ENCODE results near the gene EXOC4.

The EXOC4 gene

DNA sequence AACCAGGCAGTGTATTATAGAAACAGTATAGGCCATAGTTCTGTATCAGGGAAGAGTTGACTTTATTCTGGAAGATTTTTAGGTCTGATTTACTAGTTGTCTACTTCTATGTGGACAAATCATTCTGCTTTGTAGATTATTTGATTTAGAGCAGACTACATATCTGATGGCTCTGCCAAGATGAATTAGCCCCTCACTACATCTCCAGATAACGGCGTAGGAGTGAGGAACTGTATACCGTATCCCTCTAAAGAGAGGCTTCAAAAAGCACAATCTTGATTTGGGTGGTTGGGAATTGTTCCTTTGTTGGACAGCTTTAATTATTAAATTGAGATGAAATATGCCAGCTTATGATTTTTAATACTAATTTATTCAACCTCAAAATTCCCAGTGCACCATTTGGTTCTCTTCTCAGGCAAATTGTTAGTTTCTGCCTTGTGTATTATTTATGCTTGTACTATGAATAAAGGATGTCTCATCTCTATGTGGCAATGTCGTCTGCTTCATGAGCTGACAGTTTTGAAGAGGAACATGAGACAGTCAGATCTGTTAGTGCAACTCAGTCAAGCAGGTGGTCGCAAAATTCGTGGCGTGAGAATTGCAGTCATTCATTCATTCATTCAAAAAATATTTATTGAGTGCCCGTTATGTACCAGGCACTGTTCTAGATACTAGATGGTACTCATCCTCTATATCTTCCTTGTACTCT is 422.8 kb downstream of the EXOC4 start:
- H3K9me3 ChIP-seq (ENCODE audit: low read length): no peaks in the 10 kb centered on the region
- no peaks in the 10 kb centered on the region for H3K9me2 ChIP-seq (ENCODE audit: low read depth, low read length)
- no peak overlapping the region for H3K27ac ChIP-seq (ENCODE audit: low read depth, low read length, poor library complexity, severe bottlenecking)
- no peak overlapping the region for H3K4me2 ChIP-seq (ENCODE audit: low read length)
- H3K4me3 ChIP-seq (ENCODE audit: low read depth, low read length, poor library complexity, severe bottlenecking): no peak overlapping the region
- no peaks in the 10 kb centered on the region for H3K27me3 ChIP-seq (ENCODE audit: insufficient read depth, low read length)
- TF ChIP-seq, protein P1, sequence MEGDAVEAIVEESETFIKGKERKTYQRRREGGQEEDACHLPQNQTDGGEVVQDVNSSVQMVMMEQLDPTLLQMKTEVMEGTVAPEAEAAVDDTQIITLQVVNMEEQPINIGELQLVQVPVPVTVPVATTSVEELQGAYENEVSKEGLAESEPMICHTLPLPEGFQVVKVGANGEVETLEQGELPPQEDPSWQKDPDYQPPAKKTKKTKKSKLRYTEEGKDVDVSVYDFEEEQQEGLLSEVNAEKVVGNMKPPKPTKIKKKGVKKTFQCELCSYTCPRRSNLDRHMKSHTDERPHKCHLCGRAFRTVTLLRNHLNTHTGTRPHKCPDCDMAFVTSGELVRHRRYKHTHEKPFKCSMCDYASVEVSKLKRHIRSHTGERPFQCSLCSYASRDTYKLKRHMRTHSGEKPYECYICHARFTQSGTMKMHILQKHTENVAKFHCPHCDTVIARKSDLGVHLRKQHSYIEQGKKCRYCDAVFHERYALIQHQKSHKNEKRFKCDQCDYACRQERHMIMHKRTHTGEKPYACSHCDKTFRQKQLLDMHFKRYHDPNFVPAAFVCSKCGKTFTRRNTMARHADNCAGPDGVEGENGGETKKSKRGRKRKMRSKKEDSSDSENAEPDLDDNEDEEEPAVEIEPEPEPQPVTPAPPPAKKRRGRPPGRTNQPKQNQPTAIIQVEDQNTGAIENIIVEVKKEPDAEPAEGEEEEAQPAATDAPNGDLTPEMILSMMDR (IDR thresholded peaks at IDR 0.05; ENCODE audit: low read length): no peak
- TF ChIP-seq EZH2 (IDR thresholded peaks at IDR 0.05; ENCODE audit: borderline replicate concordance, low read length): no peak
- H3F3A ChIP-seq (ENCODE audit: insufficient read depth, low read length): no peaks in the 10 kb centered on the region
- H3K4me1 ChIP-seq (ENCODE audit: insufficient read depth, low read length, severe bottlenecking): no peaks in the 10 kb centered on the region
- H3K79me2 ChIP-seq (ENCODE audit: insufficient read depth, low read length): no peaks in the 10 kb centered on the region
- no peaks in the 10 kb centered on the region for H3K36me3 ChIP-seq (ENCODE audit: insufficient read depth, low read length)
- no peak overlapping the region for H3K9ac ChIP-seq (ENCODE audit: low read length)
- H4K20me1 ChIP-seq (ENCODE audit: insufficient read depth, low read length): no peaks in the 10 kb centered on the region
- H2AFZ ChIP-seq (ENCODE audit: low read length): no peak overlapping the region

DNA sequence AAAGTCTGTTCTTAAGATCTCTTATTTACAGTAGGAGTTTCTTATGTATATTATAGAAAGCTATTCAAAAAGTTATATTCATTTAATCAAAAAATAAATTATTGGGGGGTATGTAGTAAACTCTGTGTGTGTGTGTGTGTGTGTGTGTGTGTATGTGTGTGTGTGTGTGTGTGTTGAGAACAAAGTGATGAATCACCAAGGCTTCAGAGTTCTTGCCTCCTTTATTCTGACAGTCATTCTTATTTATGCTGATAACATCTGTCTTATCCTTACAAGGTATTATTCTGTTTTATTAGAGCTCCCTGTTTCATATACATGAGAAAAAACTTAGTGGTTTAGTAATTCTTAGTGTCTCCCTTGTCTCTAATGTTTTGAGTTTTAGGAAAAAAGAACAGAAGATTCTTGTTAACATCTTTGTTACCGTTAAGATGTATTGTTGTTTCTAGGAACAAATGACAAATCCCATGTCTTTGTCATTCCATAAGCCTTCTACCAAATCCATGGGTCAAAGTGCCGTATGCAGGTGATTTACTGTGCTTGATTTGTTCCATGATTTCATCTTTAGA is 424.0 kb downstream of the EXOC4 start:
- H3K4me3 ChIP-seq (ENCODE audit: low read depth, low read length, poor library complexity, severe bottlenecking): no peak overlapping the region
- H3K27ac ChIP-seq (ENCODE audit: low read depth, low read length, poor library complexity, severe bottlenecking): no peak overlapping the region
- no peaks in the 10 kb centered on the region for H3K79me2 ChIP-seq (ENCODE audit: insufficient read depth, low read length)
- no peaks in the 10 kb centered on the region for H3K4me1 ChIP-seq (ENCODE audit: insufficient read depth, low read length, severe bottlenecking)
- H3K27me3 ChIP-seq (ENCODE audit: insufficient read depth, low read length): no peaks in the 10 kb centered on the region
- H3K36me3 ChIP-seq (ENCODE audit: insufficient read depth, low read length): no peaks in the 10 kb centered on the region
- H3K9me3 ChIP-seq (ENCODE audit: low read length): no peaks in the 10 kb centered on the region
- no peak for TF ChIP-seq EZH2 (IDR thresholded peaks at IDR 0.05; ENCODE audit: borderline replicate concordance, low read length)
- TF ChIP-seq, protein P1 (IDR thresholded peaks at IDR 0.05; ENCODE audit: low read length): no peak
- H3K4me2 ChIP-seq (ENCODE audit: low read length): no peak overlapping the region
- H4K20me1 ChIP-seq (ENCODE audit: insufficient read depth, low read length): no peaks in the 10 kb centered on the region
- H2AFZ ChIP-seq (ENCODE audit: low read length): no peak overlapping the region
- no peak overlapping the region for H3K9ac ChIP-seq (ENCODE audit: low read length)
- no peaks in the 10 kb centered on the region for H3K9me2 ChIP-seq (ENCODE audit: low read depth, low read length)
- no peaks in the 10 kb centered on the region for H3F3A ChIP-seq (ENCODE audit: insufficient read depth, low read length)

DNA sequence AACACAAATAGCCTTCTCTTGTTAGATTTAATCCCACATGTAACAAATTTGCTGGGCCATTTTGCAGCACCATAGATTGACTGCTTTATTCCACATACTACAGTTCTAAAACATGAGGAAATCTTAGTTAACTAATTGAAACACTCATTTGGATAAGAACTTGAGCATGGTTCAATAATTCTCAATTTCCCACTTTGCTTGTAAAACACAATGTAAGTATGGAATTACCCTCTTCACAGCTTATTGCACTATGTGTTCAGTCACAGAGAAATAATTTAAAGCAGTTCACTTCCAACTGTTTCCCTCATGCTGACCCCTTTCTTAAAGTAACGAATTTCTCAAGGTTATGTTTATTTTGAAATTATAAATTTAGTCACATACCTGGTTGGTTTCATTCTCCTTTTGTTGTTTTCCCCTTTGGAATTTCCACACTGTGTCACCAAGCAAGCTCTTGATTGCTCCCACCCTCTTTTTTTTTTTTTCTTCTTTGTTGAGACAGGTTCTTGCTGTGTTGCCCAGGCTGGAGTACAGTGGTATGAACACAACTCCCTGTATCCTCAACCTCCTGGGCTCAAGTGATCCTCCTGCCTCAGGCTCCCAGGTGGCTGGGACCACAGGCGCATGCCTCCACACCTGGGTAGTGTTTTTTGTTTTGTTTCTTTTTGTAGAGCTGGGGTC is 425.4 kb downstream of the EXOC4 start:
- H3K4me1 ChIP-seq (ENCODE audit: insufficient read depth, low read length, severe bottlenecking): no peaks in the 10 kb centered on the region
- no peaks in the 10 kb centered on the region for H3K36me3 ChIP-seq (ENCODE audit: insufficient read depth, low read length)
- no peaks in the 10 kb centered on the region for H3F3A ChIP-seq (ENCODE audit: insufficient read depth, low read length)
- H3K27me3 ChIP-seq (ENCODE audit: insufficient read depth, low read length): no peaks in the 10 kb centered on the region
- no peaks in the 10 kb centered on the region for H3K79me2 ChIP-seq (ENCODE audit: insufficient read depth, low read length)
- TF ChIP-seq, protein P1 (IDR thresholded peaks at IDR 0.05; ENCODE audit: low read length): no peak
- TF ChIP-seq EZH2 (IDR thresholded peaks at IDR 0.05; ENCODE audit: borderline replicate concordance, low read length): no peak
- H3K27ac ChIP-seq (ENCODE audit: low read depth, low read length, poor library complexity, severe bottlenecking): no peak overlapping the region
- H2AFZ ChIP-seq (ENCODE audit: low read length): no peak overlapping the region
- H3K9me2 ChIP-seq (ENCODE audit: low read depth, low read length): no peaks in the 10 kb centered on the region
- H3K4me2 ChIP-seq (ENCODE audit: low read length): no peak overlapping the region
- H3K9ac ChIP-seq (ENCODE audit: low read length): no peak overlapping the region
- H4K20me1 ChIP-seq (ENCODE audit: insufficient read depth, low read length): no peaks in the 10 kb centered on the region
- H3K9me3 ChIP-seq (ENCODE audit: low read length): no peaks in the 10 kb centered on the region
- H3K4me3 ChIP-seq (ENCODE audit: low read depth, low read length, poor library complexity, severe bottlenecking): no peak overlapping the region

Measured in OCI-LY1 (cell line).